ENCODE data around the gene POC1A. TPM values are rescaled to one million over a fixed set of nuclear protein-coding genes. Genes with fewer than 3 reads are reported as not detected.
"Not testable (repeated sequence)": the region's sequence is repeated elsewhere in the genome, so short reads cannot be mapped to it uniquely, and the experiment has no call there.

The POC1A gene
- total RNA-seq, 1 donor from 2014 or later = 1.7 TPM

DNA sequence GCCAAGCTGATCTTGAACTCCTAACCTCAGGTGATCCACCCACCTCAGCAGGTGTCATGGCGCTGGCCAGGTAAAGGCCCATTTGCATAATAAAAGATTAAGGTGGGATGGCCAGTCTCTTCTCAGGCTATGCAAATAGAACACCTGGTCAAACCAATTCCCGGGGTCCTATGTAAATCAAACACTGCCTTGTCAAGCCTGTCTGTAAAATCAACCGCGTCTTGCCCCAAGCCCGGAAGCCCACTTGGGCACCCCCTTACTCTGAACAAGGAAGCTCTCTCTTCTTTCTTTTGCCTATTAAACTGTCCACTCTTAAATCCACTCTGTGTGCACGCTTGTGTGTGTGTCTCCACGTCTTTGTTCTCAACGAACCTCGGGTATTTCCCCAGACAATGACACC is 13.0 kb upstream of the POC1A start:
- ATAC-seq (no peak), DNase-seq (ENCODE audit: missing footprints) (no peak)
- intact Hi-C loops (cut with DNase I) = no loop called here

DNA sequence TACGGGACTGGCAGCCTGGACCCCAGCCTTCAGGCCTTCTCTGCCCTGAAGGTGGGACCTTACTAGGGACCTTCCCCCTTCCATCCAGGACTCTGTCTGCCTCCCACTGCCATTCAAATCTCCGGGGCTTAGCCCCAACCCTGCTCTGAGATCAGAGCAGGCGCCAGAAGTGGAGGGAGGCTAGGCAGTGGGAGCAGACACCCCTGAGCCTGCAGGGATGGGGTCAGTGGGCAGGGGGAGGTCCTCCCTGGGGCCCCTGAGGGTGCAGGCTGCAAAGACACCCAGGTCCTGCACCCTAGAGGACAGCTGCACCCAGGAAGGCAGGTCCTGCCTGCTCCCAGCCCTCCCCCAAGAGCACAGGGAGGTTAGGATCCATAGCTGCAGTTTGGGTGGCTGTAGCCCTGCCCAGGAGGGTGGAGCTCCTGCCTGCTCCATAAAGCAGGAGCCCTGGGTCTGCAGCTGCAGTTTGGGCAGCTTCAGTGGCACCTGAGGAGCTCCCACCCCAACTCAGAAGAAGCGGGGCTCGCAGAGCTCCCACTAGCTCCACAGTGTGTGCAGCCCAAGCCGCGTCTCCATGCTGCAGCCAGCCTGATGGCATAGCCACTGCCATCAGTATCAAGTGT is 8.1 kb upstream of the POC1A start:
- ATAC-seq (no peak), DNase-seq (ENCODE audit: missing footprints) (no peak)
- intact Hi-C loops (cut with DNase I) = no loop called here

DNA sequence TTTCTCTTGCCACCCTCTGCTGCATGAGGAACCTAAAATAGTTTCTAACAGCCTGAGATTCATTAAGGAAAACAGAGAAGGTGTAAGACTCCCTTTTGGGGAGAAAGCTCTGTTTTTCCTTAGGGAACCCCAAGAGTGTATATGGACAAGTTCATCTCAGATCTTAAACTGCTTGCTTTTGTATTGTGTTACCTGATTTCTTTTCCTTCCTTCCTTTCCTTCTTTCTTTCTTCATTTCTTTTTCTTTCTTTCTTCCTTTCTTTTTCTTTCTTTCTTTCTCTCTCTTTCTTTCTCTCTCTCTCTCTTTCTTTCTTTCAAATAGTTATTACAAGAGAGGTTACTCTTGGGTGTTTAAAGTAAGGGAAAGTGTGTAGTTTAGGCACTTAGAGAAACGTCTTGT is 5.3 kb upstream of the POC1A start:
- intact Hi-C loops (cut with DNase I) = no loop called here
- ATAC-seq = no peak
- DNase-seq (ENCODE audit: missing footprints) = no peak

DNA sequence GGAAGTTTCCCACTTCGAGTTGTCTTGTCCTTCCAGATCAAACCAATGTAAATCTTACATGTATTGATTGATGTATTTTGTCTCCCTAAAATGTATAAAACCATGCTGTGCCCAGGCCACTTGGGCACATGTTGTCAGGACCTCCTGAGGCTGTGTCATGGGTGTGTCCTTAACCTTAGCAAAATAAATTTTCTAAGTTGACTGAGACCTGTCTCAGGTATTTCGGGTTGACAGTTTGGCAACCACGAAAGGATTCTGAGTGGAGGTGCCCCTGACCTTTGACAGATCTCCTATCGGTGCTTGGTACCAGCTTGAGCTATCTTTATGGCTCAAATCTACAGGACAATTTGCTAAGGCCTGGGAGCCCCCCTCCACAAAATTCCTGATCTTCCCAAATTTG is 1.7 kb upstream of the POC1A start:
- ATAC-seq = no peak
- DNase-seq (ENCODE audit: missing footprints) = no peak
- intact Hi-C loops (cut with DNase I) = loop anchor here (2.0 kb wide), 2 partner anchors 61 to 123 kb away; partner anchors contain the start of gene WDR82

DNA sequence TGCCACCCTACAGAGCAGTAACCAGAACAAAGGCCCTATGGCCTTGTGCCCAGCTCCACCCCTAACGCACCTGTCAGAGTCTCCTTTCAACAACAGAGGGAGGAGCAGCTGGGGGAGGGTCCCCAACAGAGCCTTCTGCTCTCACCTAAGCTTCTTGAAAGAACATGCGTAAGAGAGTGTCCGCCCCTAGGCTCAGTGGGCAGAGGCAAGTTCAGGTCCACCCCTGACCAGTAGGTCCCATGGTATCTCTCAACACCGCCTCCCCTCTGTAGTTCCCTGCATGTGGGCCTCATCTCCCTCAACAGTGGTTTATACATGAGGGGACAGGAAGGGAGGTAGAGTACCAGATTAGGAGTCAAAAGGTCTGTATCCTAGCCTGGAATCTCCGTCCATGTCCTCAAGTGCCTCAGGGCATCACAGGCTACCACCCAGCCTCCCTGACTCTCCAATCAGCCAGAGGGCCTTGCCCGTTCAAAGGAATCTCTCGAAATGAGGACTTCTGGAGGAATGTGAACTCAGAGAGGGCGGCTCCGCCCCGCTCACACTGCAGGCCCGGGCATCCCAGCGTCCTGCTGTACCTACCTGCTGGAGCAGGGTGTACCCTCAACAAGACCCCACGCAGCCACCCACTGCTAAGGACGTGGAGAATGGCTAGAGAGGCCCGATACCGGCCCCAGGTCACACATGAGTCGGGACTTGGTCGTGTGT is 680 bp downstream of the POC1A start:
- ATAC-seq (no peak), DNase-seq (ENCODE audit: missing footprints) (no peak)
- intact Hi-C loops (cut with DNase I) = loop anchor here (2.0 to 5.0 kb wide), 3 partner anchors 44 to 125 kb away; partner anchors contain the start of genes ALAS1 and WDR82

DNA sequence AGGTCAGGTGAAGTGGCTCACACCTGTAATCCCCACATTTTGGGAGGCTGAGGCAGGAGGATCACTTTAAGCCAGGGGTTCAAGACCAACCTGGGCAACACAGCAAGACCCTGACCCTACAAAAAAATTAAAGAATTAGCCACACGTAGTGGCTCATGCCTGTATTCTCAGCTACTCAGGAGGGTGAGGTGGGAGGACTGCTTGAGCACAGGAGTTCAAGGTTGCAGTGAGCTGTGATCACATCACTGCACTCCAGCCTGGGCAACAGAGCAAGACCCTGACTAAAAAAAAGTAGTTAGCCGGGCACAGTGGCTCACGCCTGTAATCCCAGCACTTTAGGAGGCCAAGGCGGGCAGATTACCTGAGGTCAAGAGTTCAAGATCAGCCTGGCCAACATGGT is 2.2 kb downstream of the POC1A start:
- intact Hi-C loops (cut with DNase I) = loop anchor here (5.0 kb wide), 1 partner anchor 45 kb away; the partner anchor contains the start of gene ALAS1
- not testable (repeated sequence) for ATAC-seq; DNase-seq (ENCODE audit: missing footprints)

DNA sequence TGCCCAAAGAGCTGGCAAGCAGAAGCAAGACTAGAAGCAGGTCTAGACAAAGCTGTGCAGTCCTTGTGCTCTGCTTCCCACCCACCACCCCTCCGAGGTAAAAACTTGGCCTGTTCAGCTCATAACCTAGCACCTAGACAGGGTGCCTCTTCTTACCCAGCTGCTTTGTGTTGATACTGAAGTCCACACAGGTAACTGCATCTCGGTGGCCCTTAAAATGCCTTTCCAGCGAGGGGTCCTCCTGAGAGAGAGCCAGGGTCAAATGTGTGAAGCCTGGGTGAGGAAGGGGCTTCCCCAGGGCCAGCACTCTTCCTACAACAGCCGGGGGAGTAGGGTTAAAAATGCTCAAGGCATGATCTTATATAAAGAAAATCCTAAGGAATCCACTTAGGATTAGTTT is 3.4 kb downstream of the POC1A start:
- intact Hi-C loops (cut with DNase I) = loop anchor here (5.0 kb wide), 1 partner anchor 46 kb away; the partner anchor contains the start of gene ALAS1
- DNase-seq (ENCODE audit: missing footprints) = no peak
- ATAC-seq = no peak

DNA sequence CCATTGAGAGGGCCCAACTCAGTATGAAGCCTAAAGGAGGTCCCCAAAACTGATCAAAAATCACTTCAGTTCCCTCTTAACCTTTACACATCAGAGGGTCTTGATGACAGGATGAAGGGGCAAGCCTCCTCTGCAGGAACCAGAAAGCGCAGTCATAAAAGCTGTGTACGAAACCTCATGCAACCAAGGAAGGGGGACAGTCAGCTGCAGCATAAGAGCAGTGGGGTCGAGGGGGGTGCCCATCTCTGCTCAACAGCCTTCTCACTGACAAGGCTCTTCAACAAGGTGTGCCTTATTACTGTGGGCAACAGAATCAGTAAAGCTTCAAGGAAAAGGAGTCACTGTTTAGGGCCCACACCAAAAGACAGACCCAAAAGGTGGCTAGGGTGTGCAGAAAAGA is 3.9 kb downstream of the POC1A start:
- intact Hi-C loops (cut with DNase I) = loop anchor here (5.0 kb wide), 1 partner anchor 47 kb away; the partner anchor contains the start of gene ALAS1
- ATAC-seq (no peak), DNase-seq (ENCODE audit: missing footprints) (no peak)

DNA sequence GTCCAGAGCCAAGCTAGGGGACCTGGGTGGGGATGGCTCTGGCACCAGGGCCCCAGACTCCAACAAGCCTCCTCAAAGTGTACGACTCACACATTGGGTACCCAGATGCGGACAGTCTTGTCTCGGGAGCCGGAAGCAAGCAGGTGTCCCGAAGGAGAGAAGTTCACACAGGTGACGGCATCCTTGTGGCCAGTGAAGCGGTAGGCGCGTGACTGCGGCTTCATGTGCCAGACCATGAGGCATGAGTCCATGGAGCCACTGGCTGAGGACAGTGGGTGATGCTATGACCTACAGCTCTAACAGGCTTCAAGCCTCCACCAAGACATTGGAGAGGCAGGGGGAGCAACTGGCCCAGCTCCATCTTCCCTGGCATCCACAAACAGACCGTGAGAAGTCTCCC is 4.5 kb downstream of the POC1A start:
- ATAC-seq (no peak), DNase-seq (ENCODE audit: missing footprints) (no peak)
- intact Hi-C loops (cut with DNase I) = loop anchor here (5.0 kb wide), 1 partner anchor 48 kb away; the partner anchor contains the start of gene ALAS1

DNA sequence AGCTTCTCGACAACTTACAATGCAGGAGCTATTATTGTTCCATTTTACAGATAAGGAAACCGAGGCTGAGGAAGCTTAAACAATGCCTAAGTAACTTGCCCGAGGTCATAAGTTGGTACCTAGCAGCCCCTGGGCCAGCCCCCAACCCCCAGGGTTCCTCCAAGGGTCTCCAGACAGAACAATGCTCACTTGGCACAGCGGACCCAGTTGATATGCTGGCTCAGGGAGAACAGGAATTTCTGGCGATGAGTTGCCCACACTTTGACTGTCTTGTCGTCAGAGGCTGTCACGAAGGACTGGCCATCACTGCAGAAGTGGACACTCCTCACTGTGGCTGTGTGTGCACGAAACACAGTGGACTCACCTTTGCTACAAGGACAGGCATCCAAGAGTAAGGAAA is 5.2 kb downstream of the POC1A start:
- ATAC-seq = no peak
- no peak for DNase-seq (ENCODE audit: missing footprints)
- intact Hi-C loops (cut with DNase I) = no loop called here

DNA sequence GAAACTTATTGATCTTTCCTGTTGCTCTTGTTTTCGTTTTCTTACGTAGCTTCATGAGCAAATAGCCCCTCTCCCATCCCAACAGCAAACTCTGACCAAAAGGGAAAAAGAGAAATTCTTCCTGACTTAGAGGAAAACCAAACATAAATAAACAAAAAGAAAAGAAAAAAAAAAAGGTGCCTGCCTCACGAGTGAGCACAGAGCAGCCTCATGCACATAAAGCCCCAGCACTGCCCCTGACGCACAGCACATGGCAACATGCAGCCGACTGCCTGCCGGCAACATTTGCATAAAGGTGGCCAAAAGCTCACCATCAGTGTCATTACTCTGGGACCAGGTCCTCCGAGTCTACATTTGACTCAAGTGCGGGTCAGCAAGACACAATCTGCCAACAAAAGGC is 6.4 kb downstream of the POC1A start:
- DNase-seq (ENCODE audit: missing footprints) (no peak), ATAC-seq (no peak)
- intact Hi-C loops (cut with DNase I) = no loop called here

DNA sequence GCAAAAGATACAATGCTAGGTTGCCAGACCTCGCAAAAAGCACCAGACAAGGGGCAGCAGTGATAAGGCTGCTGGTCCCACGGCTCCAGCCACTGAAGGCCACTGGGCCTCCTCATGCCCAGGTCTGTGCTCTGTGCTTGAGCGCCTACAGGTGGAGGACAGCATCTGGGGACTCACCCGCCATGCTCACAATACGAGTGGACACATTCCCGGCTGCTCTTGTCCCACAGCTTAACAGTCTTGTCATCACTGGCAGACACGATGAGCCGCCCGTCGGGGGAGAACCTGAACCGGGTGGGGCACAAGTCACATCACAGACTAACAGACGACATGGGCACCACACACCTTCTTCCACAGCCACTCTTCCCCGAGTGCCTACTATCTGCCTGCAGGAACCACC is 7.4 kb downstream of the POC1A start:
- intact Hi-C loops (cut with DNase I) = no loop called here

DNA sequence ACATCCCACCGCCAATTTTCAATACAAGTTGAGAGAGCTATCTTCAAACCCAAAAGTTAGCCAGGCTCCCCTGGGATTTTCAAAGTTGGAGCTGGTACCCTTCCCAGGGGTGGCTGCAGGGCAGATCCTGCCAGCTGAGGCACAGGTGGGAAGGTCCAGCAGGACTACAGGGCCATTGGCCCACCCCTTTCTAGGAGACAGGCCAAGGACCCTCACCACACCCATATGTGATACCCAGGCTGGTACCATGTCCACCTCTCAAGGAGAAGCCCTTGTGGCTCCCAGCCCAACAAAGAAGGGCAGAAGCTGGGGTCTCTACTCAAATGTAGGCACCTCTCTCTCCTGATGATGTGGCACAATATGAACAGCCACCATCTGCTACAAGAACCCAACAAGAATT is 8.0 kb downstream of the POC1A start:
- intact Hi-C loops (cut with DNase I) = no loop called here
- ATAC-seq (no peak), DNase-seq (ENCODE audit: missing footprints) (no peak)

More for the DNA sequence above, 7.4 kb downstream of the POC1A start:
- DNase-seq (ENCODE audit: missing footprints) (no peak), ATAC-seq (no peak)

DNA sequence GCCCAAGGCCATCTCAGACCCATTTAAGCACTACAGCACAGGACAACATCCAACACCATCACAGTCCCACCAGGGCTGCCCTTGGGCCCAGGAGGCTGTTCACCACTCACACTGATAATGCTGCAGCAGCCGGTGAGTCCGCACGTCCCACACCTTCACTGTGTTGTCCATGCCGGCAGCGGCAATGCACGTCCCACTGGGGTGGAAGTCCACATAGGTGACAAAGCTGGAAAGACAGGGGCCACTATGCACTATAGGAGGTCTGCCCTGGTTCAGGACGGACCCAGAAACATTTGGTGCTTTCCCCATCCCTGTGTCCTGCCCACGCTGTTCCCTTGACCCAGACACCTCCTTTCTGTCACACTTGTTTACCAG is 8.5 kb downstream of the POC1A start:
- ATAC-seq (no peak), DNase-seq (ENCODE audit: missing footprints) (no peak)
- intact Hi-C loops (cut with DNase I) = loop anchor here (2.0 kb wide), 2 partner anchors 23 to 93 kb away; no protein-coding TSS in a partner anchor

DNA sequence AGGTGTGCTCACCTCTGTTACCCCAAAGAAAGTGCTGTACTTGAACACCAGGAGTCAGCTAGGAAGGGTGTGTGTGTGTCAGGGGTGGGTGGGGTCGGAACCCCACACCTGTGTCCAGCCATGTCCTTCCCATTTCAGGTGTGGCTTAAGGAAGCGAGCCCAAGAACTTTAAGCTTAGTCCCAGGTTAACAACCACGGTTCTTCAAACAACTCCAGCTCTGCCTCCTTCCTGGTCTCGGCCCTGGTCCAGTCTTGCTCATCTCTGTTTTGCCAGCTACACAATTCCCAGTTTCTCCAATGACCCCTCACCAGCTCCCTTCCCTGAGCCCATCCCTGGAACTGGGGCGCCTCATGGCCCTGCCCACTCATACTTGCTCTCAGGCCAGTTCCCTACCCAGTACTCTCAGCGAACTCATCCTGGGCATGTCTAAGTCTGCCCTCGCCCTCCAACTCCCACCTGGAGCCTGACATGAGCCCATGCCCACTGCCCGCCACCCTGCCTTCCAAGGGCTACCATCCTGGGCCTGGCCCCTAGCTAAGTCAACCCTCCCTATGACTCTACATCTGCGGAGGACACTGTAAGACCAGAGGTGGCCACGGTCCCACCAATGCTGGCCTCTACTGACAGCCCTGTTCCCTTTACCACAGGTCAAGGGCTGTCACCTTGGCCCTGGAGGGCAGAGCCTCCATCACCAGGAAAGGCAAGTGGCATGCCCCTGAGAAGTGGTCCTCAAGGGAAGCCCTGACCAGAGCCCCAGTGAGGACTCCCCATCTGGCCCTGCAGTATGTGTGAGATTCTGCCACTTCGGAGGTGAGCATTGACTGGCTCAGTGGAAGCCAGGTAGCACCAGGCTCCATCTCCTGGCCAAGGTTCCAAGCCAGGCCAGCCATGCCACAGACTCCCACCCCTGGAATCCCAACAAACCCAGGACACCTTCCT is 9.2 kb downstream of the POC1A start:
- intact Hi-C loops (cut with DNase I) = loop anchor here (1.0 to 5.0 kb wide), 4 partner anchors 22 to 203 kb away; partner anchors contain the start of genes PARP3 and RRP9
- DNase-seq (ENCODE audit: missing footprints) = no peak
- no peak for ATAC-seq

DNA sequence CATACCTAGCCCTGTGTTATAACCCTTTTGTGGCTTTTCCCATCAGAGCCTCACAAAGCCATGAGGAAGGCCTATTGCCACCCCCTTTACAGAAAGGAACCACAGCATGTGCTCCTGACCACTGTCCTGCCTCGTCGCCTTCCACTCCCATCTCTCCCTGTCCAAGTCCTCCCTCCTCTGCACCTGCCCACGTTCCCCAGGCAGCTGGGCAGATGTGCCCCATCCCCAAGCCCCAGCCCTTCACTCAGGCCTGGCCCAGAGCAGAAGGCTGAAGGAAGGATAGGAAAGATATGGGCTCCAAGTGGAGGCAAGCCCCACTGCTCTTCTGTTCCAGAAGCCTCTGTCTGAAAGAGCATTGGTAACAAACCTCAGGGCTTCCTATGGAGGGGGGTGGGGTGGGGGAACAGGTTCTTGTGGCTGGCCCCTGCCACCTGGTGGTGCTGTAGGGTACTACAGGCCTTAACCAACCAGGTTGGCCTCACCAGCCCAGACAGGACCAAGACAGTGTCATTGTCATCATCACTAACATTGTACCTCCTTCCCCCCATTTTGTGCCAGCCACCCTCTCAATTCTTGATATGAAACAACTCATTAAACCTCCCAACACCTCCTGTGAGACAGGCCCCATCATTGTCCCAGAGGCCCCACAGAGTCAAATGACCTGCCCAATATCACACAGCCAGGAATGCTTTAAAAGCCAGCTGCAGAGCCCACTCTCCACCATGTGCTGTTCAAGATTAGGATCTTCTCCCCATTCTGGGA is 10.0 kb downstream of the POC1A start:
- intact Hi-C loops (cut with DNase I) = loop anchor here (1.0 to 5.0 kb wide), 4 partner anchors 21 to 202 kb away; partner anchors contain the start of genes PARP3 and RRP9
- peak; percentile 88 for DNase-seq (ENCODE audit: missing footprints)
- ATAC-seq = peak; percentile 83

DNA sequence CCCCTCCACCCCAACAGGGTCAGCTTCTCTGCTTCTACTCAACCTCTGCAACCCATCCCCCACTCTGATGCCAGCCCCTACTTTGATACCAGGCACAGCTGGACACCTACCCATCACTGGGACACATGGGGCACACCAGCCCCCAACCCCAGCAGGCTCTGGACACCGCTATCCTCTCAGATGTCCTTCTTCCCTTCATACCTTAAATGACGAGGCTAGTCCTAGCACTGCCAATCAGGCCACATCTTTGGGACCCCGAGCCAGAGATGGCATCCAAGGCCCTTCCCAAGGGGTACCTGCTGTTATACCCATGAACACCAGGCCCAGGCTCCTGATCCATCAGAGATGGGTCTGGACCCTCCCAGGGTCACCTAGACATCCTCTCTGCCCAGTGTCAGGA is 10.6 kb downstream of the POC1A start:
- intact Hi-C loops (cut with DNase I) = loop anchor here (1.0 to 5.0 kb wide), 4 partner anchors 21 to 201 kb away; partner anchors contain the start of genes PARP3 and RRP9
- ATAC-seq (no peak), DNase-seq (ENCODE audit: missing footprints) (no peak)

DNA sequence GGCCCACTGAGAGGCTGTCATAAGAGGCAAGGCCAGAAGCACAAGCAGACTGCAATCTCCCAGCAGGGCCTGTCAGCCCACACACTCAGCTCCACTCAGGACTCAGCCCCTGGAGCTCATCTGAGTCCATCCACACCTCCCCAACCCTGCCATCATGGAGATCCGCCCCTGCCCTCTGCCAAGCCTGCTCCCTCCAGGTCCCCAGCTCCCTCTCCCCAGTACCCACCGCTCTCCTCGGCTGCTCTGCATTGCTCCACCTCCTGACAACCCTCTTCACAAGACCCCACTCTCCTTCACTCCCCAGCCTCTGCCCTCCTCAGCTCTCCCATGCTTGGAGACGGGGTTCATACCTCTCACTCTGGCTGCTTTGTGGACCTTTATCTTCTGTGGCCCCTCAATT is 11.1 kb downstream of the POC1A start:
- intact Hi-C loops (cut with DNase I) = loop anchor here (5.0 kb wide), 1 partner anchor 201 kb away; the partner anchor contains the start of genes PARP3 and RRP9
- no peak for DNase-seq (ENCODE audit: missing footprints)
- ATAC-seq = no peak

Measured in Right ventricle myocardium inferior (tissue), 1 donor.